Measurements from ENCODE around the gene MCMBP.
"Not testable (repeated sequence)": the region's sequence is repeated elsewhere in the genome, so short reads cannot be mapped to it uniquely, and the experiment has no call there.

The MCMBP gene

DNA sequence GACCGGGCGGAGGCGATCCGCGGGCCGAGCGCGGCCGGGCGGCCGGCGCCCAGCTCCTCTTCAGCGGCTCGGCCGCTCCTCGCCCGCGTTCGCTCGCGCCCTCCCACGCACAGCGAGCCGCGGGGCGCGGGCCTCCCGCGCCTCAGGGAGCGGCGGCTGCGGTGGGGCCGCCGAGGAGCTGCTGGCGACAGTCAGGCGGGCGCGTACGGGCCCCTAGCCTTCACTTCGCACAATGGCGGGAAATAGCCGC lies at the start of gene MCMBP:
TSS of gene MCMBP (minus strand) at position 234 of the 250 bp plus-strand sequence. CDS start 259 bp downstream, outside the sequence.
- no peak for DNase-seq (ENCODE audit: low read depth in 2 of 2)

DNA sequence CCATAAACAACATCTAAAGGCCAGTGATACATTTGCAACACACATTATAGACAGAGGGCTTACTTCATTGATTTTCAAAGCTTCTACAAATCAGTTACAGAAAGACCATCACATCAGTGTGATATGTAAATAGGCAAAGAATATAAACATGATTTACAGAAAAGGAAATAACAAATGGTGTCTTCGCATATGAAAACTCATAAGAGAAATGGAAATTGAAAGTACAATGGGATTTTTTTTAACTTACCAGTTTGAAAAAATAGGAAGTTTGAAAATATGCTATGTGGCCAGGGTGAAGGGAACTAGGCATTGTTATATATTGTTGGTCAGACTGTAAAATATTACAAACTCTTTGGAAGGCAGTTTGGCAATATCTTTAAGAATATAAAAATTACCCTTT lies 47.2 kb upstream of the MCMBP start:
- DNase-seq (ENCODE audit: low read depth in 2 of 2) = no peak

- no peak for DNase-seq (ENCODE audit: low read depth in 2 of 2)
These were observed 46.6 kb upstream of the MCMBP start for GRCh38 chr10:119919271-119919670.

GRCh38 chr10:119917777-119918176 lies 45.1 kb upstream of the MCMBP start:
- no peak for DNase-seq (ENCODE audit: low read depth in 2 of 2)

DNA sequence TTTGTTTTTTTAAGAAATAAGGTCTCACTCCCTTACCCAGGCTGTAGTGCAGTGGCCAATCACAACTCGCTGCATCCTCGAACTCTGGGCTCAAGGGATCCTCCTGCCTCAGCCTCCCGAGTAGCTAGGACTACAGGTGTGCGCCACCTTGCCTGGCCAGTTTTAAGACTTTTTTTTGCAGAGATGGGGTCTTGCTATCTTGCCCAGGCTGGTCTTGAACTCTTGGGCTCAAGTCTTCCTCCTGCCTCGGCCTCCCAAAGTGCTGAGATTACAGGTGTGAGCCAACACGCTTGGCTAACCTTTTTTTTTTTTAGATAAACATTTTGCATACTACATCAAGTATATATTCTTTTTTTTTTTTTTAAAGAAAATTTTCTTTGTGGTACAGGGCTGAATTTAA lies 38.0 kb upstream of the MCMBP start:
- no peak for DNase-seq (ENCODE audit: low read depth in 2 of 2)

DNA sequence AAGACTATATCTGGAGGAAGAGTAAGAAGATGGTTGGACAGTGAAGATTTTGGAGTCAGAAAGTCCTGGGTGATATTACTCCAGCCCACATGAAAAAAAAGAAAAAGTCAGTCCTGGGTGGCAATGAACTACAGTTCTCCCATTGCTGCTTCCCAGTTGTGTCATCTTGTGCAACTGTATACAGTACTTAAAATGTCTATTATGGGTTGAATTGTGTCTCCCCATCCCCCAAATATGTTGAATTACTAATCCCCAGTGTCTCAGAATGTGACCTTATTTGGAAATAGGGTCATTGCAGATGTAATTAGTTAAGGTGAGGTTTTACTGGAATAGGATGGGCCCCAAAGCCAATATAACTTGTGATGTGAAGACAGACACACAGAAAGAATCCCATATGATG lies 35.5 kb upstream of the MCMBP start:
- no peak for DNase-seq (ENCODE audit: low read depth in 2 of 2)

- DNase-seq (ENCODE audit: low read depth in 2 of 2) = not testable (repeated sequence)
These were observed 35.1 kb upstream of the MCMBP start for GRCh38 chr10:119907695-119908094.

DNA sequence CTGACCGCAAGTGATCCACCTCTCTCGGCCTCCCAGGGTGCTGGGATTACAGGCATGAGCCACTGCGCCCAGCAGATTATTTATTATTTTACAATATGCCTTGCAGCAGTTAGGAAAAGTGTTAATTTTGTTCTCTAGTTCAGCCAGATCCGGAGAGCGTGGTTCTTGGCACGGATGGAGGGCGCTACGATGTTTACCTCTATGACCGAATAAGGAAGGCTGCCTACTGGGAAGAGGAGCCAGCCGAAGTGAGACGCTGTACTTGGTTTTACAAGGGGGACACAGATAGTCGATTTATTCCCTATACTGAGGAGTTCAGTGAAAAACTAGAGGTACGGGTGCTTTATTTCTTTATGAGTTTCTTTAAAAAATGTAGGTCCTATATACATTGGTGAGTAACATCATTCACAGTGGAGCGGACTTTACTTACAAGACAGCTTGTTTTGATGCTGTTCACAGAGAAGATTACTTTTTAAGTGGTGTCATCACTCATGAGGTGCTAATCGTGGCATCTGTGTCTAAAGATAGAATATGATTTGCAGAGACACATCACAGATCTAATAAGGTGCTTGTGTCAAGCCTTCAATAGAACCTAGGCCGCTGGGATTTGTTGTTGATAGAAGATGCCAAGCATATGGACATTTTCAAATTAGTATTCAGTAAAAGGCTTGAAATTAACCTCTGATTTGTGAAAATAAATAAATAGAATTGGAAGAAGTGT lies 31.5 kb upstream of the MCMBP start:
- no peak for DNase-seq (ENCODE audit: low read depth in 2 of 2)

DNA sequence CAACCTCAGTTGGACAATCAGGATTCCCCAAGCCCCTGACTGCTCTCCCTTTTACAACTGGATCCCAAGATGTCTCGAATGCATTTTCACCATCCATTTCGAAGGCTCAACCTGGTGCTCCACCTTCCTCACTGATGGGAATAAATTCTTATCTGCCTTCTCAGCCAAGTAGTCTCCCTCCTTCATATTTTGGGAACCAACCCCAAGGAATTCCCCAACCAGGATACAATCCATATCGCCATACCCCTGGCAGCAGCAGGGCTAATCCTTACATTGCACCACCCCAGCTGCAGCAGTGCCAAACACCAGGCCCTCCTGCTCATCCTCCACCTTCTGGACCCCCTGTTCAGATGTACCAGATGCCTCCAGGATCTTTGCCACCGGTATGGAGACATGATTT lies 25.9 kb upstream of the MCMBP start:
- DNase-seq (ENCODE audit: low read depth in 2 of 2) = no peak

GRCh38 chr10:119896937-119897770 lies 24.5 kb upstream of the MCMBP start:
- no peak for DNase-seq (ENCODE audit: low read depth in 2 of 2)

- DNase-seq (ENCODE audit: low read depth in 2 of 2) = no peak
These were observed 23.5 kb upstream of the MCMBP start for GRCh38 chr10:119896061-119896655.

GRCh38 chr10:119893845-119894427 lies 21.3 kb upstream of the MCMBP start:
- no peak for DNase-seq (ENCODE audit: low read depth in 2 of 2)

DNA sequence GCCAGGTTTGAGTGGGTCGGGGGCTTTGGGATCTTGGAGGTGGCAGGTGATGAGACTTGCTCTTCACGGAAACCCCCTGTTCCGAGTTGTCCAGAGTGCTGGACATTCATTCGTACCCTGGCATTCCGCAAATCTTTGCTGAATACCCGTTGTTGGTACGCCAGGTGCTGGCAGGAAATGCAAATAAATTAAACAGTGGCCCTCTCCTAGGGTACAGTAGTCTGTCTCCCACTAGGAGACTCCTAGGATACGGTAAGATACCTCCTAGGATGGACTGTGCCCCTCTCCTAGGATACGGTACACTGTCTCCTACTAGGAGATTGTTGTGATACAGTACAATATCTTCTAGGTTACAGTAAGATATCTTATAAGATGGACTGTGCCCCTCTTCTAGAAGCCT lies 20.4 kb upstream of the MCMBP start:
- no peak for DNase-seq (ENCODE audit: low read depth in 2 of 2)

GRCh38 chr10:119892188-119893065 lies 19.8 kb upstream of the MCMBP start, which contains the start of gene SEC23IP:
Gene SEC23IP, plus strand, starts transcription at chr10:119892730. Its CDS starts 53 bp downstream, at chr10:119892783.
- peak; percentile 83 to 86 for DNase-seq (ENCODE audit: low read depth in 2 of 2)

- DNase-seq (ENCODE audit: low read depth in 2 of 2) = not testable (repeated sequence)
These were observed 19.2 kb upstream of the MCMBP start for GRCh38 chr10:119891849-119892187.

GRCh38 chr10:119890307-119890706 lies 17.7 kb upstream of the MCMBP start:
- not testable (repeated sequence) for DNase-seq (ENCODE audit: low read depth in 2 of 2)

GRCh38 chr10:119889201-119889600 lies 16.6 kb upstream of the MCMBP start:
- DNase-seq (ENCODE audit: low read depth in 2 of 2) = not testable (repeated sequence)

GRCh38 chr10:119888715-119889114 lies 16.1 kb upstream of the MCMBP start:
- not testable (repeated sequence) for DNase-seq (ENCODE audit: low read depth in 2 of 2)

GRCh38 chr10:119886070-119886469 lies 13.4 kb upstream of the MCMBP start:
- not testable (repeated sequence) for DNase-seq (ENCODE audit: low read depth in 2 of 2)

DNA sequence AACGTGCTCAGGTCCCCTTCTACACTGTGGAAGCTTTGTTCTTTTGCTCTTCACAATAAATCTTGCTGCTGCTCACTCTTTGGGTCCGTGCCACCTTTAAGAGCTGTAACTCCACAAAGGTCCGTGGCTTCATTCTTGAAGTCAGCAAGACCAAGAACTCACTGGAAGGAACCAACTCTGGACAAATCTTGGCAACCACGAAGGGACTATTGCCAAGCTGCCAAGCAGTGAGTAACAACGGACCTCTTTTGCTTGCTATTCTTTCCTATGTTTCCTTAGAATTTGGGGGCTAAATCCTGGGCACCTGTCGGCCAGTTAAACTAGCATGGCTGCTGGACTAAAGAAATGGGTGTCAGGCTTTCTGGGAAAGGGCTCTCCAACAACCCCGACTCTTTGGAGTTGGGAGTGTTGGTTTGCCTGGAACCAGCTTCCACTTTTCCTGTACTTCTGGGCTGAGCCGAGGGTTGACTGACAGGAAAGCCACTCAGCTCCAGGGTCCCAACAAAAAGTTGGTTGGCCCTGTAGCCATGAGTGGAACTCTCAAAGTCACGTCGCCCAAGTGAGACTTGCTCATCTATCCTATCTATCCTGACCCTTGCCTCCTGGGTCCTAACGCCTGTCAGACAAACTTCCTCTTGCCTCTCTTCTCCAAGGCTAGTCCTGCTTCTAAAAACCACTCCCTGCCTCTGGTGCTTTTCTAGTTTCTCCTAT lies 11.4 kb upstream of the MCMBP start:
- DNase-seq (ENCODE audit: low read depth in 2 of 2) = not testable (repeated sequence)

DNA sequence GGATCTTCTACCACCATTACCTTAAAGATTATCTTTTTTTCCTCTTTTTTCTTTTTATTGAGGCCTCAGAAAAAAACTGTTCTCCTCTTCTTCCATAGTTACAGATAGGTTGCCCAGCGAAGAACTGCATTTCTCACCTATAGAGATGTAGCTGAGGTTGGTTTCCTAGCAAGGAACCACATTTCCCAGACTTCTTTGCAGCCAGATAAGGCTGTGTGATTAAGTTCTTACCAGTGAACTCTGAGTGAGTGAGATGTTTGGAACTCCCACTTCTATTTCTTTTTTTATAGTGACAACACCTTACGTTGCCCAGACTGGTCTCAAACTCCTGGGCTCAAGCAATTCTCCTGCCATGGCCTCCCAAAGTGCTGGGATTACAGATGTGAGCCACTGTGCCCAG lies 5.9 kb upstream of the MCMBP start:
- no peak for DNase-seq (ENCODE audit: low read depth in 2 of 2)
